WERI-Rb-1 (cell line): ENCODE data around the gene SP4.
A peak's percentile ranks its signal among the peaks of the same experiment; 100 is the strongest.

Experiments used
- DNase-seq: peaks from one replicate; pipeline ENCODE4 v3.0.0-alpha.2; 2020
- H3K27ac ChIP-seq: fragments of 250-450 bp; sonication (Bioruptor Pico); 2 replicates; pipeline ENCODE4 v1.5.1; 2020; ENCODE audit warnings: mild to moderate bottlenecking, moderate library complexity
- H3K27me3 ChIP-seq: fragments of 250-450 bp; sonication (Bioruptor Pico); 2 replicates; pipeline ENCODE4 v1.5.1; 2021; ENCODE audit warnings: mild to moderate bottlenecking, low read depth, moderate library complexity; ENCODE audit not compliant: insufficient read depth, severe bottlenecking
- H3K36me3 ChIP-seq: fragments of 250-450 bp; sonication (Bioruptor Pico); 2 replicates; pipeline ENCODE4 v1.5.1; 2020; ENCODE audit warnings: mild to moderate bottlenecking, moderate library complexity
- H3K4me3 ChIP-seq: 2 replicates; pipeline ENCODE4 v1.5.1; 2011; ENCODE audit warnings: low read depth, mild to moderate bottlenecking, control low read depth, low read length
- H3K9me3 ChIP-seq: fragments of 250-450 bp; sonication (Bioruptor Pico); 2 replicates; pipeline ENCODE4 v1.5.1; 2021; ENCODE audit warnings: mild to moderate bottlenecking, moderate library complexity; ENCODE audit not compliant: severe bottlenecking
- CTCF ChIP-seq: IDR thresholded peaks from 2 replicates; pipeline ENCODE4 v1.5.1; 2011; ENCODE audit warnings: low read depth, mild to moderate bottlenecking, control low read depth, inconsistent platforms, low read length

Gene SP4

DNA sequence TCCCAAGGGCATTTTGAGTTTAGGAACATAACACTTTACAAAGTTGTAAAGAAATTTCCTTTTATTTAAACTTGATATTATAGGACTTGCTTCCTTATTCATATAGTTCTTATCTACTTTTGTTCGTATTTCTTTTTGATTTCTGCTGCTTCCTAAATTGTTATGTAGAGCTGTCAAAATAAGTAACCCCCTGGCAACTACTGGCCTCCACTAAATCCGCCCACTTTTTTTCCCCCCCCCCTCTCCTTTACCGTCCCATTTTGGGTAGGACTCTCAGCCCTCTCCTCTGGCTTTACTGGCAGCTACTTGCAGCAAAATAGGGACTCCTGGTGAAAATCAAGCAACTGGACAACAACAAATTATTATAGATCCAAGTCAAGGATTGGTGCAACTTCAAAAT, 1.1 kb downstream of the SP4 start:
- Histone ChIP-seq H3K27me3 (no peaks in the 10 kb centered on the region), H3K36me3 (peaks cover 13% of the 10 kb centered on the region), H3K9me3 (no peaks in the 10 kb centered on the region), H3K27ac (peak overlapping the region; percentile 99), H3K4me3 (peak overlapping the region; percentile 89)
- no peak for DNase-seq
- TF ChIP-seq CTCF, result no peak

GRCh38 chr7:21429786-21430574, 2.1 kb downstream of the SP4 start:
- TF ChIP-seq CTCF, result no peak
- DNase-seq, result no peak
- no peak overlapping the region for H3K27ac ChIP-seq
- peaks cover 13% of the 10 kb centered on the region for H3K36me3 ChIP-seq
- no peaks in the 10 kb centered on the region for H3K27me3 ChIP-seq
- no peaks in the 10 kb centered on the region for H3K9me3 ChIP-seq
- no peak overlapping the region for H3K4me3 ChIP-seq

GRCh38 chr7:21430575-21430954, 2.7 kb downstream of the SP4 start:
- Histone ChIP-seq H3K36me3 (peaks cover 13% of the 10 kb centered on the region), H3K9me3 (no peaks in the 10 kb centered on the region), H3K4me3 (no peak overlapping the region), H3K27me3 (no peaks in the 10 kb centered on the region), H3K27ac (no peak overlapping the region)
- TF ChIP-seq CTCF, result no peak
- no peak for DNase-seq

- Histone ChIP-seq H3K4me3 (no peak overlapping the region), H3K9me3 (no peaks in the 10 kb centered on the region), H3K27me3 (no peaks in the 10 kb centered on the region), H3K36me3 (no peaks in the 10 kb centered on the region; the same call in 1 of the 2 replicates), H3K27ac (no peak overlapping the region)
- no peak for TF ChIP-seq CTCF
- DNase-seq, result no peak
Measured at GRCh38 chr7:21443149-21443841, 15.4 kb downstream of the SP4 start.

GRCh38 chr7:21448974-21449373, 21.1 kb downstream of the SP4 start:
- Histone ChIP-seq H3K27ac (no peak overlapping the region), H3K4me3 (no peak overlapping the region), H3K27me3 (no peaks in the 10 kb centered on the region), H3K36me3 (no peaks in the 10 kb centered on the region), H3K9me3 (peaks cover 8% of the 10 kb centered on the region)
- no peak for DNase-seq
- no peak for TF ChIP-seq CTCF

DNA sequence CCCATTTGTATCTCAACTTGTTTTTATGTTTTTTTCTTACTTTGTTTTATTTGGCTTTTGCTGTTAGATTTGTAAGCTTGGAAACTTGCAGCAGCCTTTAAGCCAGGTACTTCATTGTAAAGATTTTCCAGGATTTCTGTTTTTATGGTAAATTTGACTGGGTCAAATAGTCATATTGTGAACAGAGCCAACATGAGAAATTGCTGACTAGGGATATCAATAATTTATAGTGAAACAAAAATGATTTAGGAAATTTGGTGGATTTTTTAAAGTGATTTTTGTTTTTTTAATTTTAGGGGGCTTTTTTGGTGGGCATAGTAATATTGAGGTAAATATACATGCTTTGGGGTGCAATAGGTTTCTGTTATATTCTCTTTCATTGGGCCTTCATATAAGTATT, 22.2 kb downstream of the SP4 start:
- H3K36me3 ChIP-seq, result no peaks in the 10 kb centered on the region
- no peak for TF ChIP-seq CTCF
- H3K27me3 ChIP-seq, result no peaks in the 10 kb centered on the region
- no peak for DNase-seq
- peaks cover 15% of the 10 kb centered on the region for H3K9me3 ChIP-seq
- H3K4me3 ChIP-seq, result no peak overlapping the region
- no peak overlapping the region for H3K27ac ChIP-seq
